ENCODE data around the gene SEMA4A. TPM values are rescaled to one million over a fixed set of nuclear protein-coding genes. Genes with fewer than 3 reads are reported as not detected.
"Not testable (repeated sequence)": the region's sequence is repeated elsewhere in the genome, so short reads cannot be mapped to it uniquely, and the experiment has no call there.

Gene SEMA4A
- total RNA-seq, 1 donor from 2014 or later = 30.7 TPM

DNA sequence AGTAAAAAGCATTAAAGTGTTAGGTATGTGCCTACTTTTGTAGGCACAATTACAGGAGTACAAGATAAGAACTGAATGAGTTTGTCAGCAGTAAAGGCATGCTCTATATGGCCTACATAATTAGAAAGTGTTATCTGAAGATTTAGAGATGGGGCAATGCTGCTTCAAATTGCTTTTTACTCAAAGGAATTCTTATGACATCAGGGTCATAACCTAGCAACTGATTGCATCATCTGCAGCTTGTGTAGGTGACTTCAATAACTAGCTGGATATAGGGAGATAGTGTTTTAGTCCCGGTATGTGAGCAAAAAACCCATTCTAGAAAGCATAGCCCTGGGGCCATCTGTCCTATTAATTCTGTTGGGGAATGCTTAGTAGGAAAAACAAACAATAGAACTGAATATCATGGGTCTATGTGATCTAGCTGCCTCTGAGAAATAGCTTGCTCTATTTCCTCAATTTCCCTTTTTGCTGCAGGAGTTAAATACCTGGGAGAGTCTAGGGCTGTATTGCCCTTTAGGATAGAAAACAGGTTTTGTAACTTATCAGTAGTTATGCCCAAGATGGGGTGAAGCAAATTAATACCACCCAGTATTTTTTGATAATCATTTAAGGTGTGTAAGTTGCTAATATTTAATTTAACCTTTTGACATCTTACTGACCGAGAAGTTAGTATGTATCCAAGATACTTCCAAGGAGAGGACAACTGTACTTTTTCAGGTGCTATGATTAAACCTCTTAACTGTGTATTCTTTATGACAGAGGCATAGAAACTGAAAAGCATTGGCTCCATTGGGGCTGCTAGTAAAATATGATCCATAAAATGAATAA is 33.2 kb downstream of the SEMA4A start:
- H3K4me1 ChIP-seq; intact Hi-C loops (cut with DNase I); ATAC-seq; H3K9me3 ChIP-seq; H3K36me3 ChIP-seq; H3K27me3 ChIP-seq; H3K27ac ChIP-seq; DNase-seq; H3K4me3 ChIP-seq: not testable (repeated sequence)

DNA sequence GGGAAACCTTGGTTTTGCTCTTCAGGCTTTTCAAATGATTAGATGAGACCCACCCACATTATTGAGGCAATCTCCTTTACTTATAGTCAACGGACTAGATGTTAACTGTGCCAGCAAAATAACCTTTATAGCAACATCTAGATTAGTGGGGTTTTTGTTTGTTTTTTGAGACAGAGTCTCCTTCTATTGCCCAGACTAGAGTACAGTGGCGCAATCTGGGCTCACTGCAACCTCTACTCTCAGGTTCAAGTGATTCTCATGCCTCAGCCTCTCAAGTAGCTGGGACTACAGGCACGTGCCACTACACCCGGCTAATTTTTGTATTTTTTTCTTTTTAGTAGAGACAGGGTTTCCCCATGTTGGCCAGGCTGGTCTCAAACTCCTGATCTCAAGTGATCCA is 36.9 kb downstream of the SEMA4A start:
- DNase-seq; H3K9me3 ChIP-seq; ATAC-seq; H3K4me1 ChIP-seq; H3K4me3 ChIP-seq; intact Hi-C loops (cut with DNase I); H3K36me3 ChIP-seq; H3K27me3 ChIP-seq; H3K27ac ChIP-seq: not testable (repeated sequence)

DNA sequence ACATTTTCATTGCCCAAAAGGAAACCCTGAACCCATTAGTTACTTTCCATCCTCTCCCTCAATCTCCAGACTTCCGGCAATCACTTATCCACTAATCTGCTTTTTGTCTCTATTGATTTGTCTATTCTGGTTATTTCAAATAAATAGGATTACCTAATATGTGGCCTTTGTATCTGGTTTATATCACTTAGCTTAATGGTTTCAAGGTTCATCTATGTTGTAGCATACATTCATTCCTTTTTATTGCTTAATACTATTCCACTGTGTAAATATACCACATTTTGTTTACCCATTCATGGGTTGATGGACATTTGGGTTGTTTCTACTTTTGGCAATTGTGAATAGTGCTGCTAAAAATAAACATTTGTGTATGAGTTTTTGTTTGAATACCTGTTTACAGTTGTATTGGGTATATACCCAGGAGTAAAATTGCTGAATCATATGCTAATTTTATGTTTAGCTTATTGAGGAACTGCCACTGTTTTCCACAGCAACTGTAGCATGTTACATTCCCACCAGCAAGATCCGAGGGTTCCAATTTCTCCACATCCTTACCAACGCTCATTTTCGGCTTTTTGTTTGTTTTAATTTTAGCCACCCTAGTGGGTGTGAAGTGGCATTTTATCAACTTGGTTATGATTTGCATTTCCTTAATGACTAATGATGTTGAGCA is 38.0 kb downstream of the SEMA4A start:
- intact Hi-C loops (cut with DNase I) = no loop called here
- Histone ChIP-seq H3K4me3 (no peak overlapping the region), H3K27ac (no peak overlapping the region), H3K4me1 (peaks cover 9% of the 10 kb centered on the region), H3K27me3 (no peaks in the 10 kb centered on the region), H3K36me3 (peaks cover 10% of the 10 kb centered on the region), H3K9me3 (no peaks in the 10 kb centered on the region)
- TF ChIP-seq, protein P1, sequence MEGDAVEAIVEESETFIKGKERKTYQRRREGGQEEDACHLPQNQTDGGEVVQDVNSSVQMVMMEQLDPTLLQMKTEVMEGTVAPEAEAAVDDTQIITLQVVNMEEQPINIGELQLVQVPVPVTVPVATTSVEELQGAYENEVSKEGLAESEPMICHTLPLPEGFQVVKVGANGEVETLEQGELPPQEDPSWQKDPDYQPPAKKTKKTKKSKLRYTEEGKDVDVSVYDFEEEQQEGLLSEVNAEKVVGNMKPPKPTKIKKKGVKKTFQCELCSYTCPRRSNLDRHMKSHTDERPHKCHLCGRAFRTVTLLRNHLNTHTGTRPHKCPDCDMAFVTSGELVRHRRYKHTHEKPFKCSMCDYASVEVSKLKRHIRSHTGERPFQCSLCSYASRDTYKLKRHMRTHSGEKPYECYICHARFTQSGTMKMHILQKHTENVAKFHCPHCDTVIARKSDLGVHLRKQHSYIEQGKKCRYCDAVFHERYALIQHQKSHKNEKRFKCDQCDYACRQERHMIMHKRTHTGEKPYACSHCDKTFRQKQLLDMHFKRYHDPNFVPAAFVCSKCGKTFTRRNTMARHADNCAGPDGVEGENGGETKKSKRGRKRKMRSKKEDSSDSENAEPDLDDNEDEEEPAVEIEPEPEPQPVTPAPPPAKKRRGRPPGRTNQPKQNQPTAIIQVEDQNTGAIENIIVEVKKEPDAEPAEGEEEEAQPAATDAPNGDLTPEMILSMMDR (IDR thresholded peaks at IDR 0.05) = no peak
- ATAC-seq (no peak), DNase-seq (no peak)

DNA sequence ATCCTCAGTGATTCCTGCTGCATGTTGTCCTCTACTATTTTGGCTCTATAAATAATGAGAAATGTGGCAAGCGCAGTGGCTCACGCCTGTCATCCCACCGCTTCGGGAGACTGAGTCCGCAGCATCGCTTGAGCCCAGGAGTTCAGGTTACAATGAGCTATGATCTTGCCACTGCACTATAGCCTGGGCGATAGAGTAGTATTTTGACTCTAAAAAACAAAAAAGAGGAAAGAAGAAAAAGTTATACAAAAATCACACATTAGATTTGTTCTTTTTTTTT is 39.8 kb downstream of the SEMA4A start:
- Histone ChIP-seq H3K27ac (peak overlapping the region; percentile 83), H3K9me3 (no peaks in the 10 kb centered on the region), H3K4me3 (peak overlapping the region; percentile 97), H3K36me3 (peaks cover 17% of the 10 kb centered on the region), H3K27me3 (no peaks in the 10 kb centered on the region), H3K4me1 (peaks cover 9% of the 10 kb centered on the region)
- DNase-seq (no peak), ATAC-seq (no peak)
- TF ChIP-seq, protein P1 (IDR thresholded peaks at IDR 0.05) = no peak
- intact Hi-C loops (cut with DNase I) = no loop called here

DNA sequence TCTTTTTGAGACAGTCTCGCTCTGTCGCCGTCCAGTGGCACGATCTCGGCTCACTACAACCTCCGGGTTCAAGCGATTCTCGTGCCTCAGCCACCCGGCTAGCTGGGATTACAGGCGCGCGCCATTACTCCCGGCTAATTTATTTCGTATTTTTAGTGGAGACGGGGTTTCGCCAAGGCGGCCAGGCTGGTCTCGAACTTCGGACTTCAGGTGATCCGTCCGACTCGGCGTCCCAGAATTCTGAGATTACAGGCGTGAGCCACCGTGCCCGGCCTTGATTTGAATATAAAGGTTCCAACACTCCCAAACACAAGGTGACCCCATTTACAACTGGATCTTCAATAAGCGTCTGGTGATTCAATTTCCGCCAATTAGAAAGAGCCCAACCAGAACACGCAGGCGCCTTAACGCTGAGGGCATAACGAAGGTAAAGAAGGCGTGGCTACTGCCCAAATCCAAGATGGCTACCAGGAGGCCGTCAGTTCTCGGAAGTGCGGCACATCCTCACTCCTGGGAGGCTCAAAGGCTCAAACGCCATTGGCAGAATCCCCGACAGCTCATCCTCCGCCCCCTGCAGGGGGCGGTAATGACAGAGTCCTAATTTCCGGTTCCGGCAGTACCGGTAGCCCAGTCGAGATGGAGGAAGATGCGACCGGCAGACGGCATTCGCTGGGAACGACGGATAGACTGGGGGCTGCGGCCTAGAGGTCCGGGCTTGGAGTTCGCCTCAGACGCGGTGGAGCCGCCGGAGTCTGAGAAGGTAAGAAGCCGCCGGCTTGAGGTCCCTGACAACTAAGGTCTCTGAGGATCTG is 40.3 kb downstream of the SEMA4A start, which contains the start of gene SLC25A44:
Gene SLC25A44, plus strand, starts transcription at position 617 of the 812 bp plus-strand sequence. CDS start 5,744 bp downstream, outside the sequence.
- ATAC-seq = peak; percentile 99
- Histone ChIP-seq H3K36me3 (peaks cover 17% of the 10 kb centered on the region), H3K4me3 (peak within 1 kb of the TSS; percentile 97), H3K27me3 (no peaks in the 10 kb centered on the region), H3K9me3 (no peaks in the 10 kb centered on the region), H3K4me1 (peaks cover 9% of the 10 kb centered on the region), H3K27ac (peak within 1 kb of the TSS; percentile 83)
- DNase-seq = peak; percentile 96
- intact Hi-C loops (cut with DNase I) = no loop called here
- TF ChIP-seq, protein P1 (IDR thresholded peaks at IDR 0.05) = peak; percentile 60

DNA sequence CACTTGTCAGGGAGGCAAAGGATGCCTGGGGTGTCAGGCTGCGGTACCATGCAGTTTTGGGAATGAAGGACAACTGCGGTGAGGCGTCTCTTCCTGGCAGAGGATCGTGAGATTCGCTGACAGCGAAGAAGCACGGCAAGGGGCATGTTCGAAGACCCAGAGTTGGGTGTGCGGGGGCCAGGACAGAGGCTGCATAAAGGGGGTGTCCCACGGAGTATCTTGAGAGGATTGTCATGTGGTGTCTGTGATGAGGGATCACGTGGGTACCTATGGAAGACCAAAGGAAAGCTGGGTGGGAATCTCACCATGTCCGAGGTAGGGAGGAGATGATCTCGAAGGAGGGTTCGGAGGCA is 40.9 kb downstream of the SEMA4A start:
- ATAC-seq (no peak), DNase-seq (no peak)
- Histone ChIP-seq H3K4me1 (peaks cover 9% of the 10 kb centered on the region), H3K36me3 (peaks cover 17% of the 10 kb centered on the region), H3K9me3 (no peaks in the 10 kb centered on the region), H3K27ac (peak overlapping the region; percentile 81), H3K27me3 (no peaks in the 10 kb centered on the region), H3K4me3 (peak overlapping the region; percentile 97)
- intact Hi-C loops (cut with DNase I) = no loop called here
- TF ChIP-seq, protein P1 (IDR thresholded peaks at IDR 0.05) = no peak
